MCF 10A (cell line): Measurements from ENCODE around the gene WDR88. TPM values are rescaled to one million over a fixed set of nuclear protein-coding genes. Genes with fewer than 3 reads are reported as not detected.
"Not testable (repeated sequence)": the region's sequence is repeated elsewhere in the genome, so short reads cannot be mapped to it uniquely, and the experiment has no call there.

Experiments
- BruUV-seq: library from RNA; stranded (reverse); fragments of 400-500 nt; replicated peaks from 2 replicates; lab custom pipeline; 2021; lab: Mats Ljungman, UMichigan
- CTCF ChIA-PET: fragments of 300-600 bp; sonication (Branson Sonifier 250); formaldehyde crosslinking; extraction: SDS; loops from one replicate; lab custom pipeline; 2021; ENCODE audit warnings: antibody characterized with exemption, inconsistent platforms; lab: Yijun Ruan, JAX
- POLR2A ChIA-PET: fragments of 300-600, 350-650 bp; sonication (Branson Sonifier 250); formaldehyde crosslinking; extraction: SDS; loops from one replicate; lab custom pipeline; 2020; ENCODE audit warnings: antibody characterized with exemption, inconsistent platforms; lab: Yijun Ruan, JAX
- DNase-seq: peaks from one replicate; pipeline ENCODE4 v3.0.0-alpha.2; 2018; ENCODE audit not compliant: unreplicated experiment
- H3K27ac Mint-ChIP-seq: one replicate; pipeline ENCODE4 v1.8.0; 2022; ENCODE audit warnings: mild to moderate bottlenecking, low read depth, mixed read lengths; ENCODE audit not compliant: unreplicated experiment
- H3K27me3 Mint-ChIP-seq: one replicate; pipeline ENCODE4 v1.8.0; 2022; ENCODE audit warnings: mixed read lengths; ENCODE audit not compliant: insufficient read depth, unreplicated experiment
- H3K36me3 Mint-ChIP-seq: one replicate; pipeline ENCODE4 v1.8.0; 2022; ENCODE audit warnings: mild to moderate bottlenecking, moderate library complexity, mixed read lengths; ENCODE audit not compliant: insufficient read depth, unreplicated experiment
- H3K4me1 Mint-ChIP-seq: one replicate; pipeline ENCODE4 v1.8.0; 2022; ENCODE audit warnings: mixed read lengths; ENCODE audit not compliant: insufficient read depth, unreplicated experiment
- H3K4me3 Mint-ChIP-seq: one replicate; pipeline ENCODE4 v1.8.0; 2022; ENCODE audit warnings: mild to moderate bottlenecking, moderate library complexity, mixed read lengths; ENCODE audit not compliant: unreplicated experiment
- H3K9me3 Mint-ChIP-seq: one replicate; pipeline ENCODE4 v1.8.0; 2022; ENCODE audit warnings: mixed read lengths; ENCODE audit not compliant: unreplicated experiment
- intact Hi-C: fragments of 100-400 bp; cut with micrococcal nuclease; formaldehyde crosslinking; loops from 2 replicates; pipeline ENCODE4 v1.14.1; 2022
- total RNA-seq: library from RNA; stranded (reverse); gene quantifications from 2 replicates; pipeline ENCODE4 v1.2.3, GENCODE V29; 2022
- TF ChIP-seq, protein P1 (sequence below): fragments of 200-600 bp; IDR thresholded peaks from one replicate; pipeline ENCODE4 v1.8.0; 2022; ENCODE audit warnings: antibody characterized with exemption, mild to moderate bottlenecking; ENCODE audit not compliant: unreplicated experiment

Gene WDR88
- total RNA-seq, 1 experiment from 2014 or later, result not detected

DNA sequence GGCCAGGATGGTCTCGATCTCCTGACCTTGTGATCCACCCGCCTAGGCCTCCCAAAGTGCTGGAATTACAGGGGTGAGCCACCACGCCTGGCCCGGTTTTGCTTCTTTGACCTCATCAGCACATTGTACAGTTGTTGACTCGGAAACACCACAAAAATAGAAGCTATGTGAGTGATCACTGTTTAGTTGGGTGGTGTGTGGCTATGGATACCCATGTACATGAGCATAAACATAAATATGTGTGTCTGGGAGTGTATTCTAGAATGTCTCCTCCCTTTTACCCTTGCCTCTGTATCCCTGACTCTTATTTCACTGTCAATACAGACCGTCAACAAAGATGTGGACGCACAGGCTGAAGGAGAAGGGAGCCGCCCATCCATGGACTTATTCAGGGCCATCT lies 14.4 kb upstream of the WDR88 start:
- no peak overlapping the region for H3K4me3 Mint-ChIP-seq
- BruUV-seq, result no TSS peak

DNA sequence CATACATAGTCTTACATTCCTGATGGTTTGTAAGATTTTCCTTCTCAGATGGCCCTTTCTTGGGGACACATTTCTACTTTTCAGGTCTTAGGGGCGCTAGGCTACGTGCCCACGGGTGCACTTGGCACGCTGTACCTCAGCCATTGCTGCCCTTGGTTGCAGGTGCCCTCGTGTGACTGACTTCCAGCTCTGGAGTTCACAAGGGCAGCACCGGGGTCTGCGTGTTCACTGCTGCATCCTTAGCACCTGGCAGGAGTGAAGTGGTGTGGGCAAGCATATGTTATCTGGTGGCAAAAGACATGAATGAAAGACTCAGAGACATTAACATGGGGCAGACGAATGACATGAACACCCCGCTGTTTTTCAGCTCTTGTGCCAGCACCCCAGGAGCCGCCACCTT lies 13.3 kb upstream of the WDR88 start:
- CTCF ChIA-PET, result interaction anchor here (0.6 to 5.2 kb wide), 16 partner anchors 9 to 430 kb away, joined by 3 to 98 read pairs (median 4); partner anchors contain the start of genes CEP89 and FAAP24
- POLR2A ChIA-PET, result interaction anchor here (2.0 kb wide), 1 partner anchor 142 kb away, joined by 5 read pairs; no protein-coding TSS in a partner anchor
- Mint-ChIP-seq H3K9me3 (no peaks in the 10 kb centered on the region), H3K4me3 (no peak overlapping the region), H3K27ac (no peak overlapping the region), H3K36me3 (peaks cover 65% of the 10 kb centered on the region), H3K4me1 (no peaks in the 10 kb centered on the region), H3K27me3 (no peaks in the 10 kb centered on the region)
- TF ChIP-seq, protein P1, sequence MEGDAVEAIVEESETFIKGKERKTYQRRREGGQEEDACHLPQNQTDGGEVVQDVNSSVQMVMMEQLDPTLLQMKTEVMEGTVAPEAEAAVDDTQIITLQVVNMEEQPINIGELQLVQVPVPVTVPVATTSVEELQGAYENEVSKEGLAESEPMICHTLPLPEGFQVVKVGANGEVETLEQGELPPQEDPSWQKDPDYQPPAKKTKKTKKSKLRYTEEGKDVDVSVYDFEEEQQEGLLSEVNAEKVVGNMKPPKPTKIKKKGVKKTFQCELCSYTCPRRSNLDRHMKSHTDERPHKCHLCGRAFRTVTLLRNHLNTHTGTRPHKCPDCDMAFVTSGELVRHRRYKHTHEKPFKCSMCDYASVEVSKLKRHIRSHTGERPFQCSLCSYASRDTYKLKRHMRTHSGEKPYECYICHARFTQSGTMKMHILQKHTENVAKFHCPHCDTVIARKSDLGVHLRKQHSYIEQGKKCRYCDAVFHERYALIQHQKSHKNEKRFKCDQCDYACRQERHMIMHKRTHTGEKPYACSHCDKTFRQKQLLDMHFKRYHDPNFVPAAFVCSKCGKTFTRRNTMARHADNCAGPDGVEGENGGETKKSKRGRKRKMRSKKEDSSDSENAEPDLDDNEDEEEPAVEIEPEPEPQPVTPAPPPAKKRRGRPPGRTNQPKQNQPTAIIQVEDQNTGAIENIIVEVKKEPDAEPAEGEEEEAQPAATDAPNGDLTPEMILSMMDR, result no peak
- intact Hi-C loops, result no loop called here
- DNase-seq, result no peak
- BruUV-seq, result no TSS peak

More for the DNA sequence above, 14.4 kb upstream of the WDR88 start:
- TF ChIP-seq, protein P1, result no peak
- Mint-ChIP-seq H3K9me3 (no peaks in the 10 kb centered on the region), H3K27me3 (no peaks in the 10 kb centered on the region), H3K27ac (no peak overlapping the region), H3K36me3 (peaks cover 71% of the 10 kb centered on the region), H3K4me1 (no peaks in the 10 kb centered on the region)
- DNase-seq, result no peak
- ChIA-PET CTCF (interaction anchor here (0.6 to 5.2 kb wide), 9 partner anchors 8 to 1174 kb away, joined by 3 to 98 read pairs (median 4); partner anchors contain the start of genes CEP89 and FAAP24), POLR2A (interaction anchor here (0.6 to 2.0 kb wide), 2 partner anchors 13 to 141 kb away, joined by 3 to 5 read pairs; no protein-coding TSS in a partner anchor)
- intact Hi-C loops, result no loop called here

DNA sequence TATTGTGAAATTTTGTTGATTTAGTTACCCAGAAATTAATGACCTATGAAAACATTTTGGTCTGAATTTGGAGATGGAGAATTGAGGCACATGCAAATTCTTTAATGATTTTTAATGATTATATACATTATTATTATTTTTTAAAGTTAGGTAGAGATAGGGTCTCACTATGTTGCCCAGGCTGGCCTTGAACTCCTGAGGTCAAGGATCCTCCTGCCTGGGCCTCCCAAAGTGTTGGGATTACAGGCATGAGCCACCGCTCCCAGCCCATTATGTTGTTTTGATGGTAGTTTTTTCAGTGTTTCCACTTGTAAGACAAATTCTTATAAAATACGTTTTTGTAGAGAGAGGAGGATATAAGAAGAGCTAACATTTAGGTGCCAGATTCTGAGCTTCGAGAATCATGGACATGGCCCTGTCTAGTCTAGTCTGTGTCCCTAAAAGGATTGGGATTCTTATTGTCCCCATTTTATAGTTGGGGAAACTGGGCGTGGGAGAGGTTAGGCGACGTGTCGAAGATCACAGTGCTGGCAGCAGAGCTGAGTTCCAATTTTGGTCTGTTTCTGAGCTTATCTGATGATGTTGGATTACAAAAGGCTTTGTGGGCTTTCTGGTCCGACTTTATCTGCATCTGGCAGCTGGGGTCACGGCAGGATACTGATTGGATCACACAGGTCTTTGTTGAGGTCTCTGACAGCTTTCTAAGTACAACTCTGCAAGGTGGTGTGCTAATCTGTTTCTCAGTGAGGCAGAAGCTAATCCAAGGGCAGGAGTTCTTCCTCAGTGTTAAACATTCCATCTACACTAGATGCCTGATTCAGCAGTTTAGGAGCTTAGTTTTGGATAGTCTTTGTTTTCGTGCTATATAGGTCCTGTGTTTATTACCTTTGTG lies 7.5 kb upstream of the WDR88 start:
- Mint-ChIP-seq H3K36me3 (peaks cover 54% of the 10 kb centered on the region), H3K4me3 (no peak overlapping the region), H3K4me1 (no peaks in the 10 kb centered on the region), H3K27me3 (no peaks in the 10 kb centered on the region), H3K27ac (no peak overlapping the region), H3K9me3 (no peaks in the 10 kb centered on the region)
- no TSS peak for BruUV-seq
- DNase-seq, result no peak
- intact Hi-C loops, result no loop called here
- TF ChIP-seq, protein P1, result no peak
- ChIA-PET POLR2A (no interaction called here), CTCF (interaction anchor here (0.5 to 3.3 kb wide), 34 partner anchors 8 to 1586 kb away, joined by 3 to 28 read pairs (median 4); partner anchors contain the start of genes FAAP24 and WDR88)

DNA sequence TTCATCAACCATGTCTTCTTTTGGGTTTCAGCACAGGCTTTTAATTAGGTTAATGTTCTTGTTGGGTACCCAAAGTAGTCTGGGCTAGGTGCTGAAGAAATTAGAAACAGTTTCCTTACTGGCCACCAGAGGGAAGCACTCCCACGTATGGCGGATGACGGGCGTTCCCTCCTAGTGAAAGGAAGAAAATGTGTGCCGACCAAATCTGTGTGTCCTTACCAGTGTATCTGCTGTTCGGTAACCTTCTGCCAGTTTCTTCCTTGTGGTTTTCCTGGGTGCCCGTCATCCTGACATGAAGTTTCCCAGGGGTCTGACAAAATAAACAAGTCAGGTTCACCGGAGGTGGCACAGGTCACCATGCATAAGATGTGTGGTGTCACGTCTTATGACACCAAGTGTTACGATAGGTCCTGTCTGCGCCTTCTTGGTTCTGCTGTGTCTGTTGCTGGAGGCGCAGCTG lies 6.0 kb upstream of the WDR88 start:
- TF ChIP-seq, protein P1, result peak; percentile 72
- BruUV-seq, result no TSS peak
- Mint-ChIP-seq H3K27ac (no peak overlapping the region), H3K27me3 (no peaks in the 10 kb centered on the region), H3K4me3 (no peak overlapping the region), H3K36me3 (peaks cover 68% of the 10 kb centered on the region), H3K9me3 (no peaks in the 10 kb centered on the region), H3K4me1 (no peaks in the 10 kb centered on the region)
- CTCF ChIA-PET, result interaction anchor here (0.6 to 3.8 kb wide), 31 partner anchors 8 to 1003 kb away, joined by 3 to 28 read pairs (median 5); partner anchors contain the start of gene FAAP24
- POLR2A ChIA-PET, result no interaction called here
- DNase-seq, result peak; percentile 71
- intact Hi-C loops, result loop anchor here (1.0 to 2.0 kb wide), 2 partner anchors 51 to 58 kb away; no protein-coding TSS in a partner anchor

DNA sequence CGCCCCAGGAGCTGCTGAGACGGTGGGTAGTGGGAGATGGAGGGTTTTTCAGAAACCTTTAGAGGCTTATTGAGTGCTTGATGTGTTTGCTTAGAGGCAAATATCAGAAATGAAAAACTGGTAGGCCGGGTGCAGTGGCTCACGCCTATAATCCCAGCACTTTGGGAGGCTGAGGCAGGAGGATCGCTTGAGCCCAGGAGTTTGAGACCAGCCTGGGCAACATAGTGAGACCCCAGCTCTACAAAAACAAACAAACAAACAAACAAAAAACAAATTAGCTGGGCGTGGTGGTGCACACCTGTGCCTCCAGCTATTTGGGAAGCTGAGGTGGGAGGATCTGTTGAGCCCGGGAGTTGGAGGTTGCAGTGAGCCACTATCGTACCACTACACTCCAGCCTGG lies 5.2 kb upstream of the WDR88 start:
- H3K27me3 Mint-ChIP-seq, H3K4me1 Mint-ChIP-seq, H3K9me3 Mint-ChIP-seq, H3K4me3 Mint-ChIP-seq, DNase-seq, H3K27ac Mint-ChIP-seq, BruUV-seq: not testable (repeated sequence)
- intact Hi-C loops, result loop anchor here (1.0 to 2.0 kb wide), 2 partner anchors 50 to 58 kb away; no protein-coding TSS in a partner anchor
- POLR2A ChIA-PET, result interaction anchor here (0.7 kb wide), 2 partner anchors 37 to 54 kb away, joined by 3 read pairs; no protein-coding TSS in a partner anchor
- CTCF ChIA-PET, result interaction anchor here (0.6 to 3.8 kb wide), 21 partner anchors 8 to 973 kb away, joined by 3 to 18 read pairs (median 4); no protein-coding TSS in a partner anchor
- peaks cover 74% of the 10 kb centered on the region for H3K36me3 Mint-ChIP-seq
